ENCODE measurements around the gene TAF11L5. TPM values are rescaled to one million over a fixed set of nuclear protein-coding genes. Genes with fewer than 3 reads are reported as not detected.
"Not testable (repeated sequence)": the region's sequence is repeated elsewhere in the genome, so short reads cannot be mapped to it uniquely, and the experiment has no call there.

The TAF11L5 gene
- total and polyA plus RNA-seq, 9 of the 15 experiments (the other 6 are each of a cell fraction or from before 2014, with no cell fraction given), result 0.20 to 3.7 (median 0.41) TPM; not detected in 3

GRCh38 chr5:17486464-17487173 lies 38.4 kb upstream of the TAF11L5 start:
- H3K79me2 ChIP-seq (ENCODE audit: control insufficient read depth, insufficient read depth, low read length); H3K4me3 ChIP-seq; DNase-seq (ENCODE audit: extremely low read depth in 1 of 4, low spot score in 3 of 4); H3K9ac ChIP-seq (ENCODE audit: insufficient read depth in 1 of 2, low read depth in 2 of 2, low read length in 2 of 2); H3K36me3 ChIP-seq (ENCODE audit: control insufficient read depth, insufficient read depth, low read length); H3K9me3 ChIP-seq (replicated peaks; ENCODE audit: control insufficient read depth, insufficient read depth, low read depth, low read length); H3K4me2 ChIP-seq (ENCODE audit: insufficient read depth, low read length); H4K20me1 ChIP-seq (replicated peaks; ENCODE audit: control insufficient read depth, insufficient read depth, low read length); intact Hi-C loops (cut with micrococcal nuclease); H3K27ac ChIP-seq (ENCODE audit: extremely low read depth, low read depth, low read length); H3K27me3 ChIP-seq (ENCODE audit: control insufficient read depth in 2 of 2, insufficient read depth in 2 of 2, low read length in 2 of 2); H3K4me1 ChIP-seq (replicated peaks in 1 of 2; ENCODE audit: control insufficient read depth in 2 of 2, insufficient read depth in 2 of 2, low read length in 2 of 2); BruUV-seq (replicated peaks); FAIRE-seq; ATAC-seq; H2AFZ ChIP-seq (ENCODE audit: low read depth, low read length); POLR2A ChIA-PET; CTCF ChIA-PET (ENCODE audit: low intra/inter-chr PET ratio); H3K9me1 ChIP-seq (ENCODE audit: control insufficient read depth, insufficient read depth, low read length): not testable (repeated sequence)
- in situ Hi-C loops (cut with MboI), result loop anchor here (10.0 to 25.0 kb wide), 2 partner anchors 108 to 826 kb away; partner anchors contain the start of genes TAF11L10, TAF11L8 and TAF11L9
- 0% methylated on average over 8 of the region's 10 CpGs for WGBS (ENCODE audit: insufficient coverage, low coverage, missing lambda C conversion rate)

GRCh38 chr5:17487174-17487512 lies 37.9 kb upstream of the TAF11L5 start:
- Histone ChIP-seq H3K9me1 (ENCODE audit: control insufficient read depth, insufficient read depth, low read length) (no peaks in the 10 kb centered on the region), H3K4me1 (replicated peaks in 1 of 2; ENCODE audit: control insufficient read depth in 2 of 2, insufficient read depth in 2 of 2, low read length in 2 of 2) (no peaks in the 10 kb centered on the region), H3K9ac (ENCODE audit: insufficient read depth in 1 of 2, low read depth in 2 of 2, low read length in 2 of 2) (no peak overlapping the region), H2AFZ (ENCODE audit: low read depth, low read length) (no peak overlapping the region), H3K4me3 (no peak overlapping the region), H3K9me3 (replicated peaks; ENCODE audit: control insufficient read depth, insufficient read depth, low read depth, low read length) (no peaks in the 10 kb centered on the region), H3K36me3 (ENCODE audit: control insufficient read depth, insufficient read depth, low read length) (no peaks in the 10 kb centered on the region), H3K79me2 (ENCODE audit: control insufficient read depth, insufficient read depth, low read length) (no peaks in the 10 kb centered on the region), H3K27ac (ENCODE audit: extremely low read depth, low read depth, low read length) (no peak overlapping the region), H4K20me1 (replicated peaks; ENCODE audit: control insufficient read depth, insufficient read depth, low read length) (no peaks in the 10 kb centered on the region), H3K4me2 (ENCODE audit: insufficient read depth, low read length) (no peak overlapping the region), H3K27me3 (ENCODE audit: control insufficient read depth in 2 of 2, insufficient read depth in 2 of 2, low read length in 2 of 2) (no peaks in the 10 kb centered on the region)
- intact Hi-C loops (cut with micrococcal nuclease) (no loop called here), in situ Hi-C loops (cut with MboI) (loop anchor here (10.0 to 25.0 kb wide), 2 partner anchors 108 to 825 kb away; partner anchors contain the start of genes TAF11L10, TAF11L8 and TAF11L9)
- TF ChIP-seq ZBTB8A (IDR thresholded peaks at IDR 0.05; ENCODE audit: partially characterized antibody), result no peak
- no peak for TF ChIP-seq NFE2L1 (tag; IDR thresholded peaks at IDR 0.05; ENCODE audit: borderline replicate concordance, low read depth)
- TF ChIP-seq MYNN (IDR thresholded peaks at IDR 0.05), result no peak
- no peak for TF ChIP-seq MYNN (CRISPR knock-in tag; IDR thresholded peaks at IDR 0.05)
- no peak for TF ChIP-seq RBM25 (IDR thresholded peaks at IDR 0.05; ENCODE audit: low read depth, low read length, severe bottlenecking)
- no peak for TF ChIP-seq CHAMP1 (IDR thresholded peaks at IDR 0.05)
- no peak for TF ChIP-seq UBTF (IDR thresholded peaks at IDR 0.05; ENCODE audit: borderline replicate concordance in 1 of 2, low read depth in 2 of 2, low read length in 2 of 2)
- TF ChIP-seq EGR1 (conservative IDR thresholded peaks at IDR 0.05), result no peak
- no peak for TF ChIP-seq TCFL5 (CRISPR knock-in tag; conservative IDR thresholded peaks at IDR 0.05)
- BruUV-seq (replicated peaks), result no TSS peak
- FAIRE-seq, result no peak
- CTCF ChIA-PET (ENCODE audit: low intra/inter-chr PET ratio), result no interaction called here
- WGBS (ENCODE audit: insufficient coverage, low coverage, missing lambda C conversion rate), result 0% methylated on average over 1 of the region's 1 CpG
- POLR2A ChIA-PET, result no interaction called here
- no peak for DNase-seq (ENCODE audit: extremely low read depth in 1 of 4, low spot score in 3 of 4)
- no peak for ATAC-seq
